ENCODE data around the gene PXDC1.
"Not testable (repeated sequence)": the region's sequence is repeated elsewhere in the genome, so short reads cannot be mapped to it uniquely, and the experiment has no call there.

Gene PXDC1

GRCh38 chr6:3762359-3762758 lies 10.8 kb upstream of the PXDC1 start:
- DNase-seq = no peak

DNA sequence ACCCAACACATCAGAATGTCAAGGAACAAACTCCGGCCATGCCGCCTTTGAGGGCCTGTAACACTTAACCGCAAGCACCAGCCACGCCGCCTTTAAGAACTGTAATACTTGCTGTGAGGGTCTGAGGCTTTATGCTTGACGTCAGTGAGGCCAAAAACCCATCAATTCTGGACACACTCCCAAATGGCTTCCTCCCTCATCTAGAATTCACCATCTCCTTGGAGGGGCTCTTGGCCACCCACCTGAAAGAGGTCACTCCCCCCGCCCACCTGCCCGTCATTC lies 10.4 kb upstream of the PXDC1 start:
- DNase-seq = no peak

GRCh38 chr6:3759646-3760232 lies 8.2 kb upstream of the PXDC1 start:
- DNase-seq = no peak

- no peak for DNase-seq
These were observed 7.3 kb upstream of the PXDC1 start for GRCh38 chr6:3758842-3759144.

DNA sequence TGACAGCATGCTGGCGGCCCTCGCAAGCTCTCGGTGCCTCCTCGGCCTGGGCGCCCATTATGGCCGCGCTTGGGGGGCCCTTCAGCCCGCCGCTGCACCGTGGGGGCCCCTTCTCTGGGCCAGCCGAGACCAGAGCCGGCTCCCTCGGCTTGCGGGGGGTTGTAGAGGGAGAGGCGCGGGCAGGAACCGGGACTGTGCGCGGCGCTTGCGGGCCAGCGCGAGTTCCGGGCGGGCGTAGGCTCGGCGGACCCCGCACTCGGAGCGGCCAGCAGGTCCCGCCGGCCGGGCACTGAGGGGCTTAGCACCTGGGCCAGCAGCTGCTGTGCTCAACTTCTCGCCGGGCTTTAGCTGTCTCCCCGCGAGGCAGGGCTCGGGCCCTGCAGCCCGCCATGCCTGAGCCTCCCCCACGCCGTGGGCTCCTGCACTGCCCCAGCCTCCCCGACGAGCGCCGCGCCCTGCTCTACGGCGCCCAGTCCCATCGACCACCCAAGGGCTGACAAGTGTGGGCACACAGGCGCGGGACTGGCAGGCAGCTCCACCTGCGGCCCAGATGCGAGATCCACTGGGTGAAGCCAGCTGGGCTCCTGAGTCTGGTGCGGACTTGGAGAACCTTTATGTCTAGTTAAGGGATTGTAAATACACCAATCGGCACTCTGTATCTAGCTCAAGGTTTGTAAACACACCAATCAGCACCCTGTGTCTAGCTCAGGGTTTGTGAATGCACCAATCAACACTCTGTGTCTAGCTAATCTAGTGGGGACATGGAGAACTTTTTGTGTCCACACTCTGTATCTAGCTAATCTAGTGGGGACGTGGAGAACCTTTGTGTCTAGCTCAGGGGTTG lies 6.7 kb upstream of the PXDC1 start:
- not testable (repeated sequence) for DNase-seq

DNA sequence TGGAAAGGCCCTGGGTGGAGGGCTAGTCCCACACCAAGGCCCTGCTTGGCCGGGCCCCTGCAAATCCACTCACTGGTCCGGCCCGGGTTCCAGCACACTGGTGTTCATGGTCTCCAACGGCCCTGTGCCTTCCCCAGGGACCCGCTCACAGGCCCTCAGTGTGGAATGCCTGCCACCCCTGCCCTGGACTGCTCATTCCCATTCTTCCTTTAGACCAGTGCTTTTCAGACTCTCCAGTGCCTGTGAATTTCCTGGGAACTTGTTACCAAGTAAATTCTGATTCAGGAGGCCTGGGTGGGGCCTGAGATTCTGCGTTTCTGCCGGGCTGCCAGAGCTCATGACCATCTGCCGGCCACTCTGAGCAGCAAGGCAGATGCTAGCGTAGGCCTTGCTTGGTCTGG lies 5.7 kb upstream of the PXDC1 start:
- DNase-seq = no peak

- no peak for DNase-seq
These were observed 5.0 kb upstream of the PXDC1 start for GRCh38 chr6:3756546-3756945.

- no peak for DNase-seq
These were observed 4.4 kb upstream of the PXDC1 start for GRCh38 chr6:3755637-3756545.

DNA sequence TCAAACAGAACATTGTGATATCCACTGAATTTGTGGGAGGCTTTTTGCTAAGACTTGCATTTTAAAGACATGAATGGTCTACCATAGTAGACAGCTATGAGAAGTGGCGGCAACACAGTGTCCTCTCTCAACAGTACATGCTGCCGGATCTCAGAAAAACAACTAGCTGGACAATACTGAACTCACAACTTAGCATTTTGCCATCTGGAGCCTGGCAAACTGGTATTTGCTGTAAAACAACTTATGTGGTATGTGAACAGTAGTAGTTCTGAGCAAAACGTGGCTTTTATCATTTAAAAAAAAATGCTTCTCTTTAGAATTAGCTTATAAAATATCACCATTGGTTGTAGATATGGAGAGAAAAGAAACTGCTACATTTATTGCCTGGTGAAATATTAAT lies 3.3 kb upstream of the PXDC1 start:
- no peak for DNase-seq

GRCh38 chr6:3754032-3754725 lies 2.7 kb upstream of the PXDC1 start:
- not testable (repeated sequence) for DNase-seq

DNA sequence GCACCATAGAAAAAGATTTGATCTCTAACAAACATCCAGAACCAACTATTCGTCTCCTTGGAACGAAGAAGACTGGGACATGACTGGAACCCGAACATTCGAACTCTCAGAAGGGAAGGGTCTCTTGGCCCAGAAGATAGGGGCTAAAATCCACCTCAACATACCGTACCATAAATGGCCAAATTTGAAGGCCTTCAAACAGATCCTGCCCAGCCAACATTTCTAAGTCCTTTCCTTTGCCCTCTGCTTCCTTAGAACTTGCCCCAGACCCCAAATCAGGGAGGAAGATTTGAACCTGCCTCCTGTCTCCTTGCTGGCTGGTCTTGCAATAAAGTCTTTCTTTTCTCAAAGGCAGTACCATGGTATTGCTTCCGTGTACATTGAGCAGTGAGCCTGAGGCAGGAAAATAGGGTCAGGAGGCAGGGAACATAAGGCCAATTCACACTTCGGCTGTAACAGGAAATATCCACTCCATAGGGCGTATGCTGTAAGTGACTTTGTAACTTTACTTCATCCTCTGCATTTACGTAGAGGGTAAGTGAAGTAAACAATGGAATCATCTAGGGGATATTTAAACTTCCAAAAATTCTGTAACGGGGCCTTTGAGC lies 1.8 kb upstream of the PXDC1 start:
- DNase-seq = no peak

GRCh38 chr6:3752531-3753227 lies 1.2 kb upstream of the PXDC1 start:
- no peak for DNase-seq

- no peak for DNase-seq
These were observed 417 bp upstream of the PXDC1 start for GRCh38 chr6:3751730-3752530.

- DNase-seq = no peak
These were observed 1.0 kb downstream of the PXDC1 start for GRCh38 chr6:3750317-3751076.

DNA sequence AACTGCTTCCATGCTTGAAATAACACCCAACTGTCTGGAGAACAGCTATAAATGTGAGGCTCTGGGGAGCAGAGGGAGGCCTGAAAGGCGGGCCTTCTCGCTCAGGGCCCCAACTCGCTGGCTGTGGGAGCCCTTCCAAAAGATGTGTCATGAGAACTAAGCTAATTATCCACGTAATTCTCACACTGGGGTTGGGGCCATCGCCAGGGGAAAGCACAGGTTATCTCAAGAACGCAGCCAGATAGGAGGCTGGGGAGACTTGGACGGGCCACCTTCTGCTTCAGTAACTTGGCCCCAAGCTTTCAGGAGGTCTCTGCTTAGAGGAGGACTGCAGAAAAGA lies 1.6 kb downstream of the PXDC1 start:
- no peak for DNase-seq

DNA sequence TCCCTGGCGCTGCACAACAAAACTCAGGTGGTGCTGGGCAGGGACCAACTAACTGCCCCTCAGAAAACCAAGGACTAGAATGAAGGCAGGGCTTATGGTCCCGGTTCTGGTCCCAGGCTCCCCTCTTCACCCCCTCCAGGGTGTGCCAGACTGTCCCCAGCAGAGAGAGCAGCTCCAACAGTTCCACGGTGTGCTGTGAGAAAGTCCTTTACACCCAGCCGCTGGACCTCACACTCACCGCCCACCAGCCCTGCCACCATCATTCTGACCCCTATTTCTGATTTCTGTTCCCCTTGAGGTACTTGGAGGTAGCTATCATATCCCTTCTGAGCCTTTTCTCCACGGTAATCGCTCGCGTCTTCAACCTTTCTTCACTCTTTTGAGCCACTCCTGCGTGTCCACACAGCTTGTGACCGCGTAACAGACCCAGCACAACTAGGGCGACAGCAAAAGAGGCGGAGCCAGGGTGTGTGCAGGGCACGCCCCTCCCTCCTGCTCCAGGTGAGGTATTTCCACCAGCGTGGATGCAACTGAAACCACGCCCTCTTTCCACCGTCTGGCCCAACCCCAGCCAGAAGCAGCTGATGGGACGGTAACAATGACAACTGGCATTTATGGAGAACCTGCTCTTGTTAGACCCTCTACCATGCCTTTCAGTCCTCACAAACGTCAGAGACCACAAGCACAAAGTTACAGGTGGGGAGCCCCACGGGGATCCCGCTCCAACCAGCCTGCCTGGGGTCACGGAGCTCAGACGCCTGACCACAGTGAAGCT lies 2.3 kb downstream of the PXDC1 start:
- no peak for DNase-seq

- DNase-seq = peak; percentile 38 to 53
These were observed 3.1 kb downstream of the PXDC1 start for GRCh38 chr6:3748208-3749066.

DNA sequence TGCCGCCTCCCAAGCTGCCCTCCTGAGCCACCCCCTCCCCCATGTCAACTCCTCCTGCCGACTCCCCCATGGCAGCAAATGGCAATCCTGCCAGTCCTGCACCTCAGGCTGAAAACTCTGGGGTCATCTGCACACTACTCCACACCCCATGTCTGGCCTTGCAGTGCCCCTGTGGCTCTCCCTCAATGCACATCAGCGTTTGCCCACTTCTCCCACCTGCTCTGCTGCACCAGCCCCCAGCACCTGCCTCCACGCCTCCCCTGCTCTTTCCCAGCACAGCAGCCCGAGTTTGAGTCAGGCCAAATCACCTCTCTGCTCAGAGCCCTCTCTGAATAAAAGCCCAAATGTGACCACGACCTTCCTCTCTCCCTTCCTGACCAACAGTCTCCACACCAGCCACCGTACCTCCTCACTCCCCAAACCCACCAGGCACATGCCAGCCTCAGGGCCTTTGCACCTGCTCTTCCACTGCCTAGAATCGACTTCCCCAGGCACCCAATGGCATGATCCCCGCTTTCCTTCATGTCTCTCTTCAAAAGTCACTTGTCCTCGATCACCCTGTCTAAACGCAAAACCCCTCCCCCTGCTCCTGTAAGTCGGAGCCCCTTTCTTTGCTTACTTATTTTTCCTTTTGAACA lies 4.3 kb downstream of the PXDC1 start:
- no peak for DNase-seq

Data from AML-193 (cell line).